GM23248 (cell line): Measurements from ENCODE around the gene SUSD6. TPM values are rescaled to one million over a fixed set of nuclear protein-coding genes. Genes with fewer than 3 reads are reported as not detected.

Source experiments
- DNase-seq: peaks from one replicate; pipeline ENCODE4 v3.0.0-alpha.2; 2015
- H2AFZ ChIP-seq: fragments of 200-600 bp; sonication (generic); 2 replicates; pipeline ENCODE4 v1.6.1; 2016; ENCODE audit warnings: antibody characterized with exemption
- H3F3A ChIP-seq: fragments of 200-600 bp; sonication (generic); 2 replicates; pipeline ENCODE4 v1.6.1; 2016; ENCODE audit warnings: mild to moderate bottlenecking, antibody characterized with exemption, mixed run types; ENCODE audit not compliant: insufficient read depth
- H3K27ac ChIP-seq: fragments of 200-600 bp; sonication (generic); 2 replicates; pipeline ENCODE4 v1.5.1; 2016; ENCODE audit warnings: mild to moderate bottlenecking
- H3K27me3 ChIP-seq: fragments of 200-600 bp; sonication (generic); replicated peaks from 2 replicates; pipeline ENCODE4 v1.6.1; 2016; ENCODE audit warnings: mild to moderate bottlenecking; ENCODE audit not compliant: insufficient read depth
- H3K36me3 ChIP-seq: fragments of 200-600 bp; sonication (generic); 2 replicates; pipeline ENCODE4 v1.6.1; 2016; ENCODE audit warnings: low read depth, mild to moderate bottlenecking
- H3K4me1 ChIP-seq: fragments of 200-600 bp; sonication (generic); 2 replicates; pipeline ENCODE4 v1.6.1; 2016; ENCODE audit warnings: mild to moderate bottlenecking; ENCODE audit not compliant: insufficient read depth
- H3K4me2 ChIP-seq: fragments of 200-600 bp; sonication (generic); one replicate; pipeline ENCODE4 v1.6.1; 2016; ENCODE audit warnings: mild to moderate bottlenecking; ENCODE audit not compliant: unreplicated experiment
- H3K4me3 ChIP-seq: fragments of 200-600 bp; sonication (generic); 2 replicates; pipeline ENCODE4 v1.5.1; 2016; ENCODE audit warnings: mild to moderate bottlenecking
- H3K79me2 ChIP-seq: fragments of 200-600 bp; sonication (generic); 2 replicates; pipeline ENCODE4 v1.6.1; 2016; ENCODE audit warnings: mild to moderate bottlenecking; ENCODE audit not compliant: insufficient read depth
- H3K9ac ChIP-seq: fragments of 200-600 bp; sonication (generic); 2 replicates; pipeline ENCODE4 v1.6.1; 2016; ENCODE audit warnings: mild to moderate bottlenecking
- H3K9me2 ChIP-seq: fragments of 200-600 bp; sonication (generic); 2 replicates; pipeline ENCODE4 v1.6.1; 2016; ENCODE audit warnings: mixed run types, mild to moderate bottlenecking, moderate library complexity; ENCODE audit not compliant: insufficient read depth
- H3K9me3 ChIP-seq: fragments of 200-600 bp; sonication (generic); one replicate; pipeline ENCODE4 v1.6.1; 2017; ENCODE audit warnings: low read depth
- H4K20me1 ChIP-seq: fragments of 200-600 bp; sonication (generic); 2 replicates; pipeline ENCODE4 v1.6.0; 2016; ENCODE audit not compliant: insufficient read depth
- EZH2 ChIP-seq: fragments of 200-600 bp; sonication (generic); IDR thresholded peaks from 2 replicates; pipeline ENCODE4 v1.6.1; 2018; ENCODE audit warnings: antibody characterized with exemption, mild to moderate bottlenecking; ENCODE audit not compliant: insufficient read depth, poor library complexity, severe bottlenecking
- EZH2phosphoT487 ChIP-seq: fragments of 200-600 bp; sonication (generic); IDR thresholded peaks from 2 replicates; pipeline ENCODE4 v1.6.1; 2018; ENCODE audit warnings: antibody characterized with exemption, moderate library complexity, mild to moderate bottlenecking, low read depth; ENCODE audit not compliant: insufficient read depth
- WGBS, 2 experiments: methylation state at CpG; one replicate each; pipeline ENCODE4 v1.1.6; 2015 to 2017; ENCODE audit warnings: low lambda C conversion rate in 2 of 2, low coverage in 1 of 2; ENCODE audit errors: missing lambda C conversion rate in 2 of 2; 5-methylcytosine and 5-hydroxymethylcytosine counted together
- in situ Hi-C: fragments of 300-500 bp; cut with MboI; formaldehyde crosslinking; loops from 2 replicates; pipeline ENCODE4 v1.15.0; 2020
- polyA plus RNA-seq: library from polyadenylated mRNA; unstranded; fragments of >200 nt; fragmentation: Nextera tagmentation; extraction: Ambion mirVana; gene quantifications from 2 replicates; pipeline ENCODE4 v1.2.1, GENCODE V29; 2016
- total RNA-seq: library from RNA; depleted of rRNA; stranded (reverse); fragments of >200 nt; shearing (Covaris generic); gene quantifications from 2 replicates; pipeline ENCODE4 v1.2.3, GENCODE V29; 2014

Gene SUSD6
- total and polyA plus RNA-seq, 2 experiments from 2014 or later = 12.2 to 24.1 TPM

GRCh38 chr14:69582829-69583228, 28.6 kb upstream of the SUSD6 start:
- DNase-seq = no peak
- in situ Hi-C loops = loop anchor here (10.0 to 25.0 kb wide), 2 partner anchors 142 to 454 kb away; no protein-coding TSS in a partner anchor
- no peak overlapping the region for H3K4me2 ChIP-seq
- H3K79me2 ChIP-seq = no peaks in the 10 kb centered on the region
- TF ChIP-seq EZH2phosphoT487 (no peak), EZH2 (no peak)
- no peak overlapping the region for H2AFZ ChIP-seq
- H3F3A ChIP-seq = peaks cover 8% of the 10 kb centered on the region; the same call in 1 of the 2 replicates
- no peak overlapping the region for H3K9ac ChIP-seq
- H3K4me3 ChIP-seq = no peak overlapping the region
- no peaks in the 10 kb centered on the region for H3K36me3 ChIP-seq
- H4K20me1 ChIP-seq = no peaks in the 10 kb centered on the region
- H3K9me2 ChIP-seq = no peaks in the 10 kb centered on the region
- H3K27me3 ChIP-seq = no peaks in the 10 kb centered on the region
- peaks cover 15% of the 10 kb centered on the region; the same call in 1 of the 2 replicates for H3K4me1 ChIP-seq
- H3K9me3 ChIP-seq = no peaks in the 10 kb centered on the region
- no peak overlapping the region for H3K27ac ChIP-seq
- 72 to 74% methylated on average over 4 of the region's 4 CpGs for WGBS, 2 experiments

- in situ Hi-C loops = loop anchor here (10.0 to 25.0 kb wide), 2 partner anchors 140 to 453 kb away; no protein-coding TSS in a partner anchor
Measured at GRCh38 chr14:69584389-69584788, 27.0 kb upstream of the SUSD6 start.

GRCh38 chr14:69586404-69586803, 25.0 kb upstream of the SUSD6 start:
- Histone ChIP-seq H3K9me3 (no peaks in the 10 kb centered on the region), H3K79me2 (no peaks in the 10 kb centered on the region), H3K4me3 (no peak overlapping the region), H4K20me1 (no peaks in the 10 kb centered on the region), H3F3A (no peaks in the 10 kb centered on the region), H3K9me2 (no peaks in the 10 kb centered on the region), H3K9ac (no peak overlapping the region), H2AFZ (no peak overlapping the region), H3K36me3 (no peaks in the 10 kb centered on the region), H3K27ac (no peak overlapping the region), H3K4me1 (peaks cover 10% of the 10 kb centered on the region; the same call in 1 of the 2 replicates), H3K4me2 (no peak overlapping the region), H3K27me3 (no peaks in the 10 kb centered on the region)
- DNase-seq = no peak
- WGBS, 2 experiments = 25 to 33% methylated on average over 4 of the region's 4 CpGs
- TF ChIP-seq EZH2phosphoT487 (no peak), EZH2 (no peak)
- in situ Hi-C loops = loop anchor here (10.0 to 25.0 kb wide), 2 partner anchors 138 to 451 kb away; no protein-coding TSS in a partner anchor

More at GRCh38 chr14:69584389-69584788, 27.0 kb upstream of the SUSD6 start:
- Histone ChIP-seq H3K4me3 (no peak overlapping the region), H3K9me2 (no peaks in the 10 kb centered on the region), H3K27me3 (no peaks in the 10 kb centered on the region), H2AFZ (no peak overlapping the region), H3F3A (peaks cover 4% of the 10 kb centered on the region; the same call in 1 of the 2 replicates), H3K27ac (no peak overlapping the region), H3K9ac (no peak overlapping the region), H3K4me1 (peaks cover 14% of the 10 kb centered on the region; the same call in 1 of the 2 replicates), H3K9me3 (no peaks in the 10 kb centered on the region), H3K36me3 (no peaks in the 10 kb centered on the region), H3K4me2 (no peak overlapping the region), H4K20me1 (no peaks in the 10 kb centered on the region), H3K79me2 (no peaks in the 10 kb centered on the region)
- DNase-seq = no peak
- TF ChIP-seq EZH2phosphoT487 = no peak
- no peak for TF ChIP-seq EZH2
- WGBS, 2 experiments = 93 to 100% methylated on average over 1 of the region's 1 CpG

- H3K4me2 ChIP-seq = no peak overlapping the region
- no peaks in the 10 kb centered on the region for H3K79me2 ChIP-seq
- in situ Hi-C loops = loop anchor here (10.0 to 25.0 kb wide), 2 partner anchors 137 to 450 kb away; no protein-coding TSS in a partner anchor
- no peaks in the 10 kb centered on the region for H3K9me2 ChIP-seq
- no peak overlapping the region for H3K27ac ChIP-seq
- no peaks in the 10 kb centered on the region for H4K20me1 ChIP-seq
- 72% methylated on average over 8 of the region's 8 CpGs for WGBS, 2 experiments
- H3K4me3 ChIP-seq = no peak overlapping the region
- TF ChIP-seq EZH2 = no peak
- TF ChIP-seq EZH2phosphoT487 = no peak
- no peaks in the 10 kb centered on the region for H3F3A ChIP-seq
- DNase-seq = no peak
- no peaks in the 10 kb centered on the region for H3K9me3 ChIP-seq
- H3K4me1 ChIP-seq = peaks cover 4% of the 10 kb centered on the region; the same call in 1 of the 2 replicates
- H3K27me3 ChIP-seq = no peaks in the 10 kb centered on the region
- H2AFZ ChIP-seq = no peak overlapping the region
- H3K36me3 ChIP-seq = no peaks in the 10 kb centered on the region
- no peak overlapping the region for H3K9ac ChIP-seq
Measured at GRCh38 chr14:69587389-69587788, 24.0 kb upstream of the SUSD6 start.
